ENCODE data around the gene SHC3. TPM values are rescaled to one million over a fixed set of nuclear protein-coding genes. Genes with fewer than 3 reads are reported as not detected.

Gene SHC3
- polyA plus RNA-seq, 4 donors, result 0.27 to 1.5 (median 0.57) TPM; not detected in 1

DNA sequence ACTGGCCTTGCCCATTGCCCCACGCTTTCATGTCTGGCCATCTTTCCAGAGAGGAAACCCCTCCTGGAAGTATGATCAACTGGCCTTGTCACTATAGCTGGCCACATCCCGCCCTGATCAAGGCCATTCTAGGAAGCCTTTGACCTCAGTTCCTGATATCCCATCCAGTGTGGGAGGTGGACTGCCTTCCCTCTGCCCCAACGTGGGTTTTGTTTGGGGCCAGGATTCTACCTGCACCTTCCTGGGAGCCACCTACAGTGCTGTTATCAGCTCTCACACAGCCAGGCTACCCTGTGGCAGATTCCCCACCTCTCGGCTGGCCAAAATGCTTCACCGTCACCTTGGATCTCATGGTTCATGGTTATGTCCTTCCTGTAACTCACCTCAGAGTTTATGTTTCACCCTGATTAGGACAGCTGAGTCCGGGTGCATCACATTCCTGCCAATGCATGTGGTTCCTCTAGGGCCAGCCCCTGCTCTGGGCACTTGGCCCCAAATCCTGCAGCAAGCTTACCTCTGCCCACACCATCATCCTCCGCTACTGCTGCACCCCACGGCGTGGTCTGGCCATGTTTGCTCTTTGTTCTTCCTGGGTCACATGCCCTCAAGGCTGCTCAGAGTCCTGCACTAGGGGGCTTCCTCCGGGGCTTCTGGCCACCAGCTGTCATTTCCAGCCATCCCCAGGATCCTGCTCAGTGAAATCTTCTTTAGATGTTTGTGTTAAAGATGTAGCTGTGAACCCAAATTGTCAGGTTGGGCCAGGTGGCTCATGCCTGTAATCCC lies 211.5 kb downstream of the SHC3 start:
- H3K4me3 ChIP-seq (ENCODE audit: low read depth in 1 of 3, low read length in 3 of 3), result no peak overlapping the region
- 75 to 79% (median 78%) methylated on average over 10 of the region's 10 CpGs for WGBS, 3 donors
- FAIRE-seq (no peak), DNase-seq (no peak)
- no peaks in the 10 kb centered on the region for H3K27me3 ChIP-seq (ENCODE audit: control insufficient read depth in 3 of 3, insufficient read depth in 3 of 3, low read length in 3 of 3)
- no peaks in the 10 kb centered on the region for H3K4me1 ChIP-seq (ENCODE audit: control insufficient read depth in 3 of 3, insufficient read depth in 2 of 3, low read depth in 1 of 3, low read length in 2 of 3)
- H3K9me3 ChIP-seq (ENCODE audit: control insufficient read depth in 2 of 2, insufficient read depth in 1 of 2, low read depth in 1 of 2, low read length in 1 of 2), result no peaks in the 10 kb centered on the region
- no peaks in the 10 kb centered on the region for H3K36me3 ChIP-seq (ENCODE audit: control insufficient read depth in 3 of 3, insufficient read depth in 2 of 3, low read depth in 1 of 3, low read length in 3 of 3)
- H3K27ac ChIP-seq (ENCODE audit: low read depth in 1 of 3, low read length in 2 of 3), result no peak overlapping the region

DNA sequence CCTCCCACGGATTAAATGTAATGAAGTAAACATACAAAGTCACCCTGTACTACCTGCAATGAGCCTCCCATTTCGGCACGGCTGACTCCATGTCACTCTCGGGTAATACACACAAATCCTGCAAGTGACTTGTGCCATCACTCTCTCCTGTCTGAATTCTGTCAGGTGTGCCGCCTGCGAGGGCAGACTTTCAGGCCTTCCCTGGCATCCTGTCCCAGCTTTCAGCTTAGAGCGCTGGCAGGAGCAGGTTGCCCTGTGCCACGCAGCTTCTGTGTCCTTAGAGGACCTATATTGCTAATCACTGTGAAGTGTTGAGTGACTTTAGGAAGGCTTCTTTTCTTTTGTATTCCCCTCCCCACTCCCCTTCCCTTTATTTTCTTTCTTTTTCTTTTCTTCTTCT lies 213.1 kb downstream of the SHC3 start:
- WGBS, 3 donors, result 87 to 92% (median 92%) methylated on average over 8 of the region's 8 CpGs
- Histone ChIP-seq H3K4me3 (ENCODE audit: low read depth in 1 of 3, low read length in 3 of 3) (no peak overlapping the region), H3K4me1 (ENCODE audit: control insufficient read depth in 3 of 3, insufficient read depth in 2 of 3, low read depth in 1 of 3, low read length in 2 of 3) (no peaks in the 10 kb centered on the region), H3K27ac (ENCODE audit: low read depth in 1 of 3, low read length in 2 of 3) (no peak overlapping the region), H3K9me3 (ENCODE audit: control insufficient read depth in 2 of 2, insufficient read depth in 1 of 2, low read depth in 1 of 2, low read length in 1 of 2) (no peaks in the 10 kb centered on the region), H3K27me3 (ENCODE audit: control insufficient read depth in 3 of 3, insufficient read depth in 3 of 3, low read length in 3 of 3) (no peaks in the 10 kb centered on the region), H3K36me3 (ENCODE audit: control insufficient read depth in 3 of 3, insufficient read depth in 2 of 3, low read depth in 1 of 3, low read length in 3 of 3) (no peaks in the 10 kb centered on the region)
- no peak for DNase-seq
- no peak for FAIRE-seq

DNA sequence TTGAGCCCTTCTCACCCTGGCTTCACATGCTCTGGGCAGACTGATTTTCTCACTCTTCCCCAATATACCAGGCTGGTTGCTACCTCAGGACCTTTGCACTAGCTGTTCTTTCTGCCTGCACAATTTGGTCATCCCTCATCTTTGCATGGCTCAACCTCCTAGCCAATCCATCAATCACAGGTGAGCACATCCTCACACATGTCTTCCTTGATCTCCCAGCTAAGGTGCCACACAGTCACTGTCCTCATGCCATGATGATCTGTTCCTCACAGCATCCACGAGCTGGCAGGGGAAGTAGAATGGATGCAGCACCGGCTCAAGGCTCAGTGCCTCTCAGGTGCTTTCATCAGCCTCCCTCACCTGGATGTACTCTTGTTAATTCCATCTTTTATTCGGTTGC lies 218.0 kb downstream of the SHC3 start:
- H3K4me1 ChIP-seq (ENCODE audit: control insufficient read depth in 3 of 3, insufficient read depth in 2 of 3, low read depth in 1 of 3, low read length in 2 of 3), result no peaks in the 10 kb centered on the region
- no peaks in the 10 kb centered on the region for H3K36me3 ChIP-seq (ENCODE audit: control insufficient read depth in 3 of 3, insufficient read depth in 2 of 3, low read depth in 1 of 3, low read length in 3 of 3)
- no peak for FAIRE-seq
- no peaks in the 10 kb centered on the region for H3K27me3 ChIP-seq (ENCODE audit: control insufficient read depth in 3 of 3, insufficient read depth in 3 of 3, low read length in 3 of 3)
- no peak for DNase-seq
- no peak overlapping the region for H3K27ac ChIP-seq (ENCODE audit: low read depth in 1 of 3, low read length in 2 of 3)
- 66 to 88% (median 74%) methylated on average over 3 of the region's 3 CpGs for WGBS, 3 donors
- no peak overlapping the region for H3K4me3 ChIP-seq (ENCODE audit: low read depth in 1 of 3, low read length in 3 of 3)
- no peaks in the 10 kb centered on the region for H3K9me3 ChIP-seq (ENCODE audit: control insufficient read depth in 2 of 2, insufficient read depth in 1 of 2, low read depth in 1 of 2, low read length in 1 of 2)

DNA sequence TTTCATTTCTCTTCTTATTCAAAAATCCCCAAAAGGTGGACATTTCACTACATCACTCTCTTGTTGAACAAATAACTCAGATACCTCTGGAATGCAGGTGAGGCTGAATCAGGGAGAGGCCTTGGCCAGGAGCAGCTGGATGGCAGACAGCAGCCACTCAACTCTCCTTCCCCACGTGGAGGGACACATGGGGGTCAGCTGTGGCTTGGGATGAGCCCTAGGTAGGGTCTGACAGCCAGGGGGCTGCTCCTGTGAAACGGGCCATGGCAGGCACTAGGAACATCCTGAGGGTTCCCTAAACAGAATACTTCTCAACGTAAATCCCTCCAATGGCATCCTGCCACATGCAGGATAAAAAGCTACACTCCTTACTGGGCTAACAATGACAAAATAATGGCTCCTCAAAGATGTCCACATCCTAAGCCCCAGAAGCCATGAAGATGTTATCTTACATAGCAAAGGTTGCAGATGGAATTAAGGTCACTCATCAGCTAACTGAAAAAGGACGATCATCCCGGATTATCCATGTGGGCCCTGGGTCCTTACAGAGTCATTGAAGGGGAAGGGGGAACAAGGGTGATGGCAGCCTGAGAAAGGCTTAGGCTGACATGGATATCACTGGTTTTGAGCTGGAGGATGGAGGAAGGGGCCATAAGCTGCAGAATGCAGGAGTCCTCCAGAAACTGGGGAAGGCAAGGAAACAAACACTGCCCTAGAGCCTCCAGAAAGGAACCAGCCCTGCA lies 218.7 kb downstream of the SHC3 start:
- 82 to 88% (median 86%) methylated on average over 5 of the region's 5 CpGs for WGBS, 3 donors
- no peak overlapping the region for H3K27ac ChIP-seq (ENCODE audit: low read depth in 1 of 3, low read length in 2 of 3)
- H3K36me3 ChIP-seq (ENCODE audit: control insufficient read depth in 3 of 3, insufficient read depth in 2 of 3, low read depth in 1 of 3, low read length in 3 of 3), result no peaks in the 10 kb centered on the region
- FAIRE-seq (no peak), DNase-seq (no peak)
- no peaks in the 10 kb centered on the region for H3K4me1 ChIP-seq (ENCODE audit: control insufficient read depth in 3 of 3, insufficient read depth in 2 of 3, low read depth in 1 of 3, low read length in 2 of 3)
- no peak overlapping the region for H3K4me3 ChIP-seq (ENCODE audit: low read depth in 1 of 3, low read length in 3 of 3)
- no peaks in the 10 kb centered on the region for H3K27me3 ChIP-seq (ENCODE audit: control insufficient read depth in 3 of 3, insufficient read depth in 3 of 3, low read length in 3 of 3)
- no peaks in the 10 kb centered on the region for H3K9me3 ChIP-seq (ENCODE audit: control insufficient read depth in 2 of 2, insufficient read depth in 1 of 2, low read depth in 1 of 2, low read length in 1 of 2)

DNA sequence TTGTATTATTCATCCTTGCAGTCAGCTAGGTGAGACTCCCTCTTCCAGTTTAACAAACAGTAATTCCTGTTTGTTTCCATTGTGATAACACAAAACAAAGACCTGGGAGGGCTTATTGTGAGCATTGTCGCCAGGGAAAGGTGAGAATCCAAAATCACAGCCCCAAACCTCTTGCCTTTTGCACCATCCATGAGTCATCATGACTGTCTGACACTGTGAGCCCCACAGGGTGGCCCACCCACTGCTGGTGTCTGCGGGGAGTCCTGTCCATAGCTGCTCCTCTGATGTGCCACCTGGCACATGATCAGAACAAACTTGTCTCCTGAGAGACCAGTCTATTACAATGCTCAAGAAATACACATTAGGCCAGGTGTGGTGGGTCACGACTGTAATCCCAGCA lies 221.1 kb downstream of the SHC3 start:
- Histone ChIP-seq H3K27ac (ENCODE audit: low read depth in 1 of 3, low read length in 2 of 3) (no peak overlapping the region), H3K4me1 (ENCODE audit: control insufficient read depth in 3 of 3, insufficient read depth in 2 of 3, low read depth in 1 of 3, low read length in 2 of 3) (peaks cover 0 to 8% (median 0%) of the 10 kb centered on the region in 3 donors), H3K27me3 (ENCODE audit: control insufficient read depth in 3 of 3, insufficient read depth in 3 of 3, low read length in 3 of 3) (no peaks in the 10 kb centered on the region), H3K36me3 (ENCODE audit: control insufficient read depth in 3 of 3, insufficient read depth in 2 of 3, low read depth in 1 of 3, low read length in 3 of 3) (no peaks in the 10 kb centered on the region), H3K4me3 (ENCODE audit: low read depth in 1 of 3, low read length in 3 of 3) (no peak overlapping the region), H3K9me3 (ENCODE audit: control insufficient read depth in 2 of 2, insufficient read depth in 1 of 2, low read depth in 1 of 2, low read length in 1 of 2) (peaks cover 0 to 6% of the 10 kb centered on the region in 2 donors)
- DNase-seq (no peak), FAIRE-seq (no peak)
- WGBS, 3 donors, result 75 to 85% (median 81%) methylated on average over 3 of the region's 3 CpGs

Other genes starting within 250 kb of the SHC3 start
- 1 to 10 TPM in 2 of 4 donors, under 1 TPM in 2; 0.22 to 6.1 (median 3.3) TPM for gene S1PR3, start 187.3 kb downstream of the SHC3 start, polyA plus RNA-seq
- gene CKS2, start 132.4 kb upstream of the SHC3 start, polyA plus RNA-seq, result 100 to 1,000 TPM in 1 of 4 donors, 10 to 100 TPM in 3; 26.2 to 217 (median 77.1) TPM
- 10 to 100 TPM; 17.6 to 69.2 (median 25.3) TPM for gene SECISBP2, start 139.7 kb upstream of the SHC3 start, polyA plus RNA-seq

All from small intestine (tissue), 7 donors.